Embryonic facial prominence (tissue), 1 donor: ENCODE results near the gene NT5E.
"Not testable (repeated sequence)": the region's sequence is repeated elsewhere in the genome, so short reads cannot be mapped to it uniquely, and the experiment has no call there.

ENCODE experiments used
- DNase-seq: peaks from one replicate; pipeline ENCODE4 v3.0.0-alpha.2; 2016; ENCODE audit errors: extremely low spot score

The NT5E gene

GRCh38 chr6:85449818-85450759 is at the start of gene NT5E:
NT5E (plus strand) TSS chr6:85450083; CDS start chr6:85450140, 57 bp downstream.
- no peak for DNase-seq

- no peak for DNase-seq
These were observed 49.6 kb upstream of the NT5E start for GRCh38 chr6:85400331-85400730.

- no peak for DNase-seq
These were observed 48.5 kb upstream of the NT5E start for GRCh38 chr6:85401186-85402021.

GRCh38 chr6:85402071-85402470 is 47.8 kb upstream of the NT5E start:
- no peak for DNase-seq

GRCh38 chr6:85402922-85403321 is 47.0 kb upstream of the NT5E start:
- DNase-seq, result no peak

- no peak for DNase-seq
These were observed 46.4 kb upstream of the NT5E start for GRCh38 chr6:85403331-85404015.

- DNase-seq, result not testable (repeated sequence)
These were observed 45.8 kb upstream of the NT5E start for GRCh38 chr6:85404016-85404563.

- no peak for DNase-seq
These were observed 45.2 kb upstream of the NT5E start for GRCh38 chr6:85404564-85405174.

- no peak for DNase-seq
These were observed 44.6 kb upstream of the NT5E start for GRCh38 chr6:85405175-85405852.

- DNase-seq, result no peak
These were observed 44.1 kb upstream of the NT5E start for GRCh38 chr6:85405853-85406198.

- DNase-seq, result no peak
These were observed 43.2 kb upstream of the NT5E start for GRCh38 chr6:85406641-85407075.

GRCh38 chr6:85408039-85408438 is 41.8 kb upstream of the NT5E start:
- DNase-seq, result no peak

- DNase-seq, result no peak
These were observed 36.9 kb upstream of the NT5E start for GRCh38 chr6:85412911-85413430.

GRCh38 chr6:85416049-85416448 is 33.8 kb upstream of the NT5E start:
- DNase-seq, result no peak

- no peak for DNase-seq
These were observed 33.1 kb upstream of the NT5E start for GRCh38 chr6:85416766-85417165.

GRCh38 chr6:85417336-85417735 is 32.5 kb upstream of the NT5E start:
- DNase-seq, result no peak

GRCh38 chr6:85418059-85418458 is 31.8 kb upstream of the NT5E start:
- no peak for DNase-seq

- no peak for DNase-seq
These were observed 30.7 kb upstream of the NT5E start for GRCh38 chr6:85419046-85419759.

- no peak for DNase-seq
These were observed 29.3 kb upstream of the NT5E start for GRCh38 chr6:85420551-85420950.

- no peak for DNase-seq
These were observed 28.7 kb upstream of the NT5E start for GRCh38 chr6:85421181-85421580.
